Chondrocyte (in vitro differentiated cells): ENCODE data around the gene ZNF215. TPM values are rescaled to one million over a fixed set of nuclear protein-coding genes. Genes with fewer than 3 reads are reported as not detected.
A peak's percentile ranks its signal among the peaks of the same experiment; 100 is the strongest.

Source experiments
- DNase-seq: peaks from one replicate; pipeline ENCODE4 v3.0.0; 2021; ENCODE audit warnings: mixed read lengths, low spot score
- H3K27ac Mint-ChIP-seq: one replicate; pipeline ENCODE4 v1.8.0; 2021; ENCODE audit warnings: mild to moderate bottlenecking, moderate library complexity, mixed read lengths; ENCODE audit not compliant: unreplicated experiment
- H3K27me3 Mint-ChIP-seq: 2 replicates; pipeline ENCODE4 v1.8.0; 2021; ENCODE audit warnings: low read depth, mixed read lengths
- H3K36me3 Mint-ChIP-seq: 2 replicates; pipeline ENCODE4 v1.8.0; 2021; ENCODE audit warnings: low read depth, mixed read lengths
- H3K4me1 Mint-ChIP-seq: 2 replicates; pipeline ENCODE4 v1.8.0; 2021; ENCODE audit warnings: low read depth, mild to moderate bottlenecking, mixed read lengths
- H3K4me3 Mint-ChIP-seq: one replicate; pipeline ENCODE4 v1.8.0; 2021; ENCODE audit warnings: mild to moderate bottlenecking, moderate library complexity, mixed read lengths; ENCODE audit not compliant: unreplicated experiment
- H3K9me3 Mint-ChIP-seq: 2 replicates; pipeline ENCODE4 v1.8.0; 2021; ENCODE audit warnings: low read depth, mixed read lengths
- CTCF ChIP-seq: fragments of 200-600 bp; sonication (generic); IDR thresholded peaks from 2 replicates; pipeline ENCODE4 v1.5.0; 2021; ENCODE audit warnings: antibody characterized with exemption, mild to moderate bottlenecking, moderate library complexity
- total RNA-seq: library from RNA; stranded (reverse); gene quantifications from 3 replicates; pipeline ENCODE4 v1.2.1, GENCODE V29; 2021

The ZNF215 gene
- total RNA-seq, 1 donor from 2014 or later, result 2.4 TPM

- Mint-ChIP-seq H3K4me3 (no peak overlapping the region), H3K36me3 (no peaks in the 10 kb centered on the region), H3K27ac (peak overlapping the region; percentile 79), H3K9me3 (no peaks in the 10 kb centered on the region), H3K27me3 (no peaks in the 10 kb centered on the region), H3K4me1 (peaks cover 25% of the 10 kb centered on the region)
- no peak for TF ChIP-seq CTCF
- no peak for DNase-seq
These were observed 65.8 kb downstream of the ZNF215 start for GRCh38 chr11:6992026-6992425.

- no peak for DNase-seq
- Mint-ChIP-seq H3K4me3 (peak overlapping the region; percentile 20), H3K9me3 (no peaks in the 10 kb centered on the region), H3K36me3 (no peaks in the 10 kb centered on the region), H3K27me3 (no peaks in the 10 kb centered on the region), H3K27ac (peak overlapping the region; percentile 79), H3K4me1 (peaks cover 25% of the 10 kb centered on the region)
- no peak for TF ChIP-seq CTCF
These were observed 66.5 kb downstream of the ZNF215 start for GRCh38 chr11:6992457-6993417.

GRCh38 chr11:6995703-6996102 lies 69.5 kb downstream of the ZNF215 start:
- TF ChIP-seq CTCF, result no peak
- no peak for DNase-seq
- Mint-ChIP-seq H3K27me3 (no peaks in the 10 kb centered on the region), H3K36me3 (peaks cover 9% of the 10 kb centered on the region), H3K4me1 (peaks cover 25% of the 10 kb centered on the region), H3K4me3 (no peak overlapping the region), H3K9me3 (no peaks in the 10 kb centered on the region), H3K27ac (no peak overlapping the region)

- TF ChIP-seq CTCF, result no peak
- no peaks in the 10 kb centered on the region for H3K27me3 Mint-ChIP-seq
- H3K4me1 Mint-ChIP-seq, result no peaks in the 10 kb centered on the region
- H3K36me3 Mint-ChIP-seq, result peaks cover 13% of the 10 kb centered on the region
- no peaks in the 10 kb centered on the region for H3K9me3 Mint-ChIP-seq
- H3K4me3 Mint-ChIP-seq, result no peak overlapping the region
- H3K27ac Mint-ChIP-seq, result no peak overlapping the region
- no peak for DNase-seq
These were observed 78.3 kb downstream of the ZNF215 start for GRCh38 chr11:7004482-7004881.

Other genes with a start within 250 kb of the ZNF215 start
- gene MRPL17, start 243.1 kb upstream of the ZNF215 start, total RNA-seq, result 45.5 to 79.0 TPM (median 48.6 TPM) in 3 replicates
- 0.07 to 0.21 TPM in 2 of 3 replicates, not detected in the other for gene OR2AG2, start 154.4 kb upstream of the ZNF215 start, total RNA-seq
- gene OR2AG1, start 143.4 kb upstream of the ZNF215 start, total RNA-seq, result not detected in 3 replicates
- gene OR6A2, start 126.7 kb upstream of the ZNF215 start, total RNA-seq, result 0.19 to 0.23 TPM in 2 of 3 replicates, not detected in the other
- not detected in 3 replicates for gene OR10A5, start 80.7 kb upstream of the ZNF215 start, total RNA-seq
- gene OR10A2, start 63.4 kb upstream of the ZNF215 start, total RNA-seq, result not detected in 3 replicates
- gene OR10A4, start 49.8 kb upstream of the ZNF215 start, total RNA-seq, result not detected in 3 replicates
- gene OR2D2, start 33.9 kb upstream of the ZNF215 start, total RNA-seq, result not detected in 3 replicates
- gene OR2D3, start 5.4 kb upstream of the ZNF215 start, total RNA-seq, result not detected in 3 replicates
- gene ZNF214, start 93.9 kb downstream of the ZNF215 start, total RNA-seq, result 1.4 to 3.1 TPM (median 2.5 TPM) in 3 replicates
- gene NLRP14, start 94.1 kb downstream of the ZNF215 start, total RNA-seq, result 0.05 TPM in 1 of 3 replicates, not detected in the others
- not detected in 3 replicates for gene RBMXL2, start 162.6 kb downstream of the ZNF215 start, total RNA-seq